ENCODE measurements around the gene SMCO4.
"Not testable (repeated sequence)": the region's sequence is repeated elsewhere in the genome, so short reads cannot be mapped to it uniquely, and the experiment has no call there.

Gene SMCO4

GRCh38 chr11:93474123-93474522 is 69.1 kb downstream of the SMCO4 start:
- TF ChIP-seq, protein P1, sequence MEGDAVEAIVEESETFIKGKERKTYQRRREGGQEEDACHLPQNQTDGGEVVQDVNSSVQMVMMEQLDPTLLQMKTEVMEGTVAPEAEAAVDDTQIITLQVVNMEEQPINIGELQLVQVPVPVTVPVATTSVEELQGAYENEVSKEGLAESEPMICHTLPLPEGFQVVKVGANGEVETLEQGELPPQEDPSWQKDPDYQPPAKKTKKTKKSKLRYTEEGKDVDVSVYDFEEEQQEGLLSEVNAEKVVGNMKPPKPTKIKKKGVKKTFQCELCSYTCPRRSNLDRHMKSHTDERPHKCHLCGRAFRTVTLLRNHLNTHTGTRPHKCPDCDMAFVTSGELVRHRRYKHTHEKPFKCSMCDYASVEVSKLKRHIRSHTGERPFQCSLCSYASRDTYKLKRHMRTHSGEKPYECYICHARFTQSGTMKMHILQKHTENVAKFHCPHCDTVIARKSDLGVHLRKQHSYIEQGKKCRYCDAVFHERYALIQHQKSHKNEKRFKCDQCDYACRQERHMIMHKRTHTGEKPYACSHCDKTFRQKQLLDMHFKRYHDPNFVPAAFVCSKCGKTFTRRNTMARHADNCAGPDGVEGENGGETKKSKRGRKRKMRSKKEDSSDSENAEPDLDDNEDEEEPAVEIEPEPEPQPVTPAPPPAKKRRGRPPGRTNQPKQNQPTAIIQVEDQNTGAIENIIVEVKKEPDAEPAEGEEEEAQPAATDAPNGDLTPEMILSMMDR (IDR thresholded peaks at IDR 0.05; ENCODE audit: low read length, missing control alignments) = no peak
- H3K4me3 ChIP-seq (replicated peaks; ENCODE audit: low read depth, low read length) = no peak overlapping the region
- no peak for DNase-seq (ENCODE audit: low read depth)

- TF ChIP-seq, protein P1 (IDR thresholded peaks at IDR 0.05; ENCODE audit: low read length, missing control alignments) = no peak
- no peak for DNase-seq (ENCODE audit: low read depth)
- H3K4me3 ChIP-seq (replicated peaks; ENCODE audit: low read depth, low read length) = no peak overlapping the region
Measured at GRCh38 chr11:93468290-93468689, 74.9 kb downstream of the SMCO4 start.

DNA sequence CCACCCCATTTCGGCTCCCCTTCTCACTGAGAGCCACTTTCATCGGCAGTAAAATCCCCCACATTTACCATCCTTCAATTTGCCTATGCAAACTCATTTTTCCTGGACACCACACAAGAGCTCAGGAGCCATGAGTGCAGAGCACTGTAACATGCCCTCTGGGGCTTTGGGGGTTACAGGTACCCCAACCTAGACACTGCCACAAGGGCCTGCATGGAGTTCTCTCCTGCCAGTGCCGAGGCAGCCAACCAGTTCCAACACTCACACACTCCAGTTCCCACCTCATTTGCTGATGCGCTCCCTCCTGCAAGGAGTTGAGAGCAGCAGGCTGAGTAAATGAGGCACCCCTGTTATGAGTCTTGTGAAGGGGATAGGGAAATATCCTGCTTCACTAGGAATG is 76.1 kb downstream of the SMCO4 start:
- TF ChIP-seq, protein P1 (IDR thresholded peaks at IDR 0.05; ENCODE audit: low read length, missing control alignments) = no peak
- DNase-seq (ENCODE audit: low read depth) = no peak

DNA sequence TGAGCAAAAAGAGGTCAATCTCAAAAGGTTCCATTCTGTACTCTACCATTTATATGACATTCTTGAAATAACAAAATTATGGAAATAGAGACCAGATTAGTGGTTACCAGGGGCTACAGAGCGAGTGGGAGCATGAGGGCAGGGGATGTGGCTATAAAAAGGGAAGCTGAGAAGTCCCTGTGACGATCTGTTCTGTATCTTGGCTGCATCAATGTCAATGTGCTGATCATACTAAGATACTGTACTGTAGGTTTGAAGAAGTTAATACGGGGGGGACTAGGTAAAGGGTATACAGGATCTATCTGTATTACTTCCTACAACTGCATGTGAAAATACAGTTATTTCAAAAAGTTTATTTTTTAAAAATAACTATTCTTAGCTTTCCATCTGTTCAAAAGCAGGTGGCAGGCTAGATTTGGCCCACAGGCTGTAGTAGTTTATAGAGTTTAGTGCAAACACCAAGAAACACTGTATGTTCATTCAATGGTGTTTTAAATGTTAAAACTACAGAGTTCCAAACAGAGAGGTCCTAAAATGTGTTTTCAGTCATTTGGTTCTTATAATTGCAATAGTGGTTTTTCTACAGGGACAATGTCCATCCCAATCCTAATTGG is 78.2 kb downstream of the SMCO4 start:
- no peak overlapping the region for H3K4me3 ChIP-seq (replicated peaks; ENCODE audit: low read depth, low read length)
- DNase-seq (ENCODE audit: low read depth) = no peak
- TF ChIP-seq, protein P1 (IDR thresholded peaks at IDR 0.05; ENCODE audit: low read length, missing control alignments) = no peak

More for the DNA sequence above, 76.1 kb downstream of the SMCO4 start:
- H3K4me3 ChIP-seq (replicated peaks; ENCODE audit: low read depth, low read length) = no peak overlapping the region

- DNase-seq (ENCODE audit: low read depth) = not testable (repeated sequence)
Measured at GRCh38 chr11:93463666-93464065, 79.5 kb downstream of the SMCO4 start.

DNA sequence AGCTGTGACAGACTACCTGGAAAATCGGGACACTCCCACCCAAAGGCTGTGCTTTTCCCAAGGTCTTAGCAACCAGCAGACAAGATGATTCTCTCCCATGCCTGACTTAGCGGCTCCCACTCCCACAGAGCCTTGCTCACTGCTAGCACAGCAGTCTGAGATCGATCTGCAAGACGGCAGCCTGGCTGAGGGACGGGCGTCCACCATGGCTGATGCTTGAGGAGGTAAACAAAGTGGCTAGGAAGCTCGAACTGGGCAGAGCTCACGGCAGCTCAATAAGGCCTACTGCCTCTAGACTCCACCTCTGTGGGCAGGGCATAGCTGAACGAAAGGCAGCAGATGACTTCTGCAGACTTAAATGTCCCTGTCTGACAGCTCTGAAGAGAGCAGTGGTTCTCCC is 84.9 kb downstream of the SMCO4 start:
- H3K4me3 ChIP-seq (replicated peaks; ENCODE audit: low read depth, low read length) = no peak overlapping the region
- TF ChIP-seq, protein P1 (IDR thresholded peaks at IDR 0.05; ENCODE audit: low read length, missing control alignments) = no peak
- DNase-seq (ENCODE audit: low read depth) = no peak

More at GRCh38 chr11:93463666-93464065, 79.5 kb downstream of the SMCO4 start:
- not testable (repeated sequence) for H3K4me3 ChIP-seq (replicated peaks; ENCODE audit: low read depth, low read length)

GRCh38 chr11:93444617-93445073 is 98.5 kb downstream of the SMCO4 start:
- H3K4me3 ChIP-seq (replicated peaks; ENCODE audit: low read depth, low read length) = no peak overlapping the region
- TF ChIP-seq, protein P1 (IDR thresholded peaks at IDR 0.05; ENCODE audit: low read length, missing control alignments) = no peak
- peak; percentile 42 for DNase-seq (ENCODE audit: low read depth)

DNA sequence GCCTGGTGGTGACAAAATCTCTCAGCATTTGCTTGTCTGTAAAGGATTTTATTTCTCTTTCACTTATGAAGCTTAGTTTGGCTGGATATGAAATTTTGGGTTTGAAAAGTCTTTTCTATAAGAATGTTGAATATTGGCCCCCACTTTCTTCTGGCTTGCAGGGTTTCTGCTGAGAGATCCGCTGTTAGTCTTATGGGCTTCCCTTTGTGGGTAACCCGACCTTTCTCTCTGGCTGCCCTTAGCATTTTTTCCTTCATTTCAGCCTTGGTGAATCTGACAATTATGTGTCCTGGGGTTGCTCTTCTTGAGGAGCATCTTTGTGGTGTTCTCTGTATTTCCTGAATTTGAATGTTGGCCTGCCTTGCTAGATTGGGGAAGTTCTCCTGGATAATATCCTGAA is 100.0 kb downstream of the SMCO4 start:
- H3K4me3 ChIP-seq (replicated peaks; ENCODE audit: low read depth, low read length); DNase-seq (ENCODE audit: low read depth): not testable (repeated sequence)
